SH-SY5Y (cell line): ENCODE measurements around the gene C1GALT1C1L.

Experiments used
- GATA2 ChIP-seq: IDR thresholded peaks from 2 replicates; pipeline ENCODE4 v1.6.1; 2011; ENCODE audit warnings: mild to moderate bottlenecking, low read depth, low read length
- GATA3 ChIP-seq: IDR thresholded peaks from 2 replicates; pipeline ENCODE4 v1.6.1; 2011; ENCODE audit warnings: low read depth, mild to moderate bottlenecking, low read length, moderate library complexity

C1GALT1C1L gene

GRCh38 chr2:43676322-43677050 is at the start of gene C1GALT1C1L:
C1GALT1C1L (minus strand) TSS chr2:43676429; CDS start chr2:43676322, 107 bp downstream.
- no peak for TF ChIP-seq GATA2
- no peak for TF ChIP-seq GATA3

- TF ChIP-seq GATA3 = no peak
- no peak for TF ChIP-seq GATA2
These were observed 49.5 kb upstream of the C1GALT1C1L start for GRCh38 chr2:43725711-43726246.

GRCh38 chr2:43724728-43725526 is 48.7 kb upstream of the C1GALT1C1L start:
- TF ChIP-seq GATA3 (no peak), GATA2 (peak; percentile 32; the same call in 1 of the 2 replicates)

- TF ChIP-seq GATA3 = no peak
- no peak for TF ChIP-seq GATA2
These were observed 42.4 kb upstream of the C1GALT1C1L start for GRCh38 chr2:43718530-43719124.

GRCh38 chr2:43717322-43717721 is 41.1 kb upstream of the C1GALT1C1L start:
- no peak for TF ChIP-seq GATA2
- TF ChIP-seq GATA3 = no peak

DNA sequence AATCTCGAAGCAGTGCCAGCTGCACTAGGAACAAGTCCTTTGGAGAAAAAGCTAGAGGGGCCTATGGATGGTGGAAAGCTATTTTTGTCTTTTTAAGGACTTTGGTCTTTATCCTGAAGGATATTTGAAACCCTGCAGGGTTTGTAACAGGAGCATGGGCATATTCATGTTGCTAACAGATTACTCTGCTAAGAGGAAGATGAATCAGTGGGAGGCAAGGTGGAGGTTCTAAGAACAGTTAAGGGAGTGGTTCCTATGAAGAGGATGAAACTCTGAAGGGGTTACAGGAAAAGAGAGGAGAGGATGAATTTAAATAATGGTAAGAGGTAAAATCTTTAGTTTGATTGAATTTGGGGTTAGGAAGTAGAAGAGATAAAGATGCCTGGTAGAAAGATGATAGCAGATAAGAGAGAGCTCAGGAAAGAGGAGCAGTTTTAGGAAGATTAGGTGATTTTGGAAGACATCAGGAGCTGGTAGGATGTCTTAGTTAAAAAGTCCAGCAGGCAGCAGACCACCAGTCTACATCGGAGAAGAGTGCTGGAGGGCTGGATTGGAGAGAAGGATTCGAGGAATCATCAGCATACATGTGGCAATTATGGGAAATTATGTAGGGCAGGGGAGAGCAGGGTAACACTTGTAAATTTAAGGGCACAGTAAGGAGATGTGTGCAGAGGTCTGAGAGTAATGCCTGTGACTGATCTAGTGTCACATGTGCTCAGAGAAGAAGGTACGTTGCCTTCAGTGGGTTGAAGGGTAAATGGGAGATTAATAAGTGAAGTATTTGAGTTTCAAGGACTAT is 39.3 kb upstream of the C1GALT1C1L start:
- TF ChIP-seq GATA2 (no peak), GATA3 (no peak)

- TF ChIP-seq GATA3 (no peak), GATA2 (no peak)
These were observed 37.9 kb upstream of the C1GALT1C1L start for GRCh38 chr2:43714164-43714563.

GRCh38 chr2:43710866-43711265 is 34.6 kb upstream of the C1GALT1C1L start:
- TF ChIP-seq GATA2 (no peak), GATA3 (no peak)

GRCh38 chr2:43708891-43709290 is 32.7 kb upstream of the C1GALT1C1L start:
- TF ChIP-seq GATA3 = no peak

GRCh38 chr2:43708178-43708577 is 31.9 kb upstream of the C1GALT1C1L start:
- TF ChIP-seq GATA2 = no peak
- TF ChIP-seq GATA3 = no peak

- TF ChIP-seq GATA2 = no peak
- TF ChIP-seq GATA3 = no peak
These were observed 31.2 kb upstream of the C1GALT1C1L start for GRCh38 chr2:43707255-43708015.

- TF ChIP-seq GATA2 (no peak), GATA3 (no peak)
These were observed 24.9 kb upstream of the C1GALT1C1L start for GRCh38 chr2:43701111-43701510.

DNA sequence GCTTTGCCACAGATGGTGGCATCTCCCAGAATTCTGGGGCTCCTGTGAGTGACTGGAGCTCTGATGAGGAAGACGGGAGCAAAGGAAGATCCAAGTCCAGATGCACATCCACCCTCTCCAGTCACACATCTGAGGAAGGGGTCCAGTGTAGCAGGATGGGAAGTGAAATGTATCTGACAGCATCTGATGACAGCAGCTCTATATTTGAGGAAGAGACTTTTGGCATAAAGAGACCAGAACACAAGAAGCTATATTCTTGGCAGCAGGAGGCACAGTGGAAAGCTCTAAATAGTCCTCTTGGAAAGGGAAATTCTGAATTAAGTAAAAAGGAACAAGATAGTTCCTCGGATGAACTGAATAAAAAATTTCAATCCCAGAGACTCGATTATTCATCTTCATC is 23.5 kb upstream of the C1GALT1C1L start:
- TF ChIP-seq GATA2 = no peak
- TF ChIP-seq GATA3 = no peak
